ENCODE measurements around the gene RIN1.

- TF ChIP-seq CTCF (IDR thresholded peaks at IDR 0.05) (no peak), EZH2 (IDR thresholded peaks at IDR 0.05; ENCODE audit: borderline replicate concordance, insufficient read depth, low read depth, low read length, poor library complexity, severe bottlenecking) (no peak)
These were observed 28.9 kb upstream of the RIN1 start for GRCh38 chr11:66365166-66365565.
